GM12892 (cell line): ENCODE measurements around the gene PRKD1.

Experiments
- DNase-seq: peaks from one replicate; pipeline ENCODE4 v3.0.0; 2011; ENCODE audit not compliant: insufficient read length
- FAIRE-seq: peaks from 2 replicates; lab custom pipeline; 2011; peaks lifted over from hg19 to GRCh38; lab: Jason Lieb, UNC
- POLR2A ChIP-seq: IDR thresholded peaks from 2 replicates; pipeline ENCODE4 v1.6.1; 2011; ENCODE audit warnings: low read depth, low read length, control low read depth
- POLR2AphosphoS5 ChIP-seq: IDR thresholded peaks from 2 replicates; pipeline ENCODE4 v1.6.1; 2011; ENCODE audit warnings: low read depth, low read length, control low read depth
- TAF1 ChIP-seq: IDR thresholded peaks from 2 replicates; pipeline ENCODE4 v1.6.1; 2011; ENCODE audit warnings: low read depth, mild to moderate bottlenecking, control low read depth, low read length, borderline replicate concordance

PRKD1 gene

DNA sequence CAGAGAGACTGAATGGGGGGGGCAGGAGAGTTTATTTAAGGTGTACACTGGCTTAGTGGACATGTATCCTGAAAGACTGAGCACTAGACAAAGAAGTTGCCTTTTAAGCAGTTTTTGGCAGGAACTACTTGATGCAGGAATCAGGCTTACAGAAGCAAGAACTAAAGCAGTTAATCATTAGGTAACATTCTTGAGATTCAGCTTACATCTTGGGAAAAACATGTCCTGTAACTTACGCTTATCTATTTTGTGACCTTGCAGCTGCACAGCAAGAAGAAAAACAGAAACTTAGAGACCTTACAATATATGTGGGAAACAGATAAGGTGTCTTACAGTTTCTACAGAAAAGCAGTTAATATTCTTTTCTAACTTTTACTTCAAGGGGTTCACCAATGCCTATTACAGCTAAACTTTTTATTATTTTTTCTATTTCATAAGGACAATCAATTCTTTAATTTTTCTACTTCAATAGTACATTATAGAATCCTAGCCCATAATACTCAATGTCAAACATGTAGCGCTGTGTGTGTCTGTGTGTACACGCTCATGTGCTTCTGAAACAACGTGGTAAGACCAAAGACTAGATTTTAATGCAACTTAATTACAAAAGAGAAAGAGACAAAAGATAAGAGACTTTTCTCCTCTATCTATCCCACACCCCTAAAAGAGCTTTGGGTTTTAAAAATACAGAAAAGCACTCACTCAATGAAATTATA, 276.9 kb downstream of the PRKD1 start:
- TF ChIP-seq TAF1, result no peak
- DNase-seq (no peak), FAIRE-seq (no peak)

DNA sequence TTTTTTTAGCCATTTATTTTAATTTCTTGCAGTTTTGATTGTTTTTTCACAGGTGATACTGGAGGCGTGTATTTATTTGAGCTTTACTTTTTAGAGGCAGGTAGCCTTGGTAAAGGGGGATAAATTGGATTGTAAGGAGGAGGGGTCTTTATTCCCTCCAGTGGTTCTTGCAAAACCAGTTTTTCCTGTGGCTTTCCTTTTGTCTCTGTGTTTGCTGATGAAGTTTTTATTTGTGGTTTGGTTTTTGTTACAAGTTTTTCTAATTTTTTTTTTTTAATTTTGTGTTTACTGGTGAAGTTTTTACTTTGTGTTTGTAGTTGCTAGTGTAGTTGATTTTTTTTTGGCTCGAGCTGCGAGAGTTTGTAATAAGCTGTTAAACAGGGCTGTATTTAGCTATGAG, 278.5 kb downstream of the PRKD1 start:
- TF ChIP-seq POLR2AphosphoS5 (no peak), TAF1 (no peak), POLR2A (no peak)
- DNase-seq (no peak), FAIRE-seq (no peak)

DNA sequence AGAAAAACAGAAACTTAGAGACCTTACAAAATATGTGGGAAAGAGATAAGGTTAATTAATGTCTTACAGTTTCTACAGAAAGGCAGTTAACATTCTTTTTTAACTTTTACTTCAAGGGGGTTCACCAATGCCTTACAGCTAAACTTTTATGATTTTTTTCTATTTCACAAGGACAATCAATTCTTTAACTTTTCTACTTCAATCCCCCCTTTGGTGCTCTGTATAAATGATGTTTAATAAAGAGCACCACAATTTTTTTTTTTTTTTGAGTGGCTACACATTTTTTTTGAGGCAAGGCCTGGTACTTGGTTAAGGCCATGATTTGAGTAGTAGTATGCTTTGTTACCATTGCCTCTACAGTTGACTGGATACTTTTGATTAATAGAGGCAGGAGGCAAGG, 279.6 kb downstream of the PRKD1 start:
- TF ChIP-seq TAF1, result no peak
- DNase-seq (no peak), FAIRE-seq (no peak)

DNA sequence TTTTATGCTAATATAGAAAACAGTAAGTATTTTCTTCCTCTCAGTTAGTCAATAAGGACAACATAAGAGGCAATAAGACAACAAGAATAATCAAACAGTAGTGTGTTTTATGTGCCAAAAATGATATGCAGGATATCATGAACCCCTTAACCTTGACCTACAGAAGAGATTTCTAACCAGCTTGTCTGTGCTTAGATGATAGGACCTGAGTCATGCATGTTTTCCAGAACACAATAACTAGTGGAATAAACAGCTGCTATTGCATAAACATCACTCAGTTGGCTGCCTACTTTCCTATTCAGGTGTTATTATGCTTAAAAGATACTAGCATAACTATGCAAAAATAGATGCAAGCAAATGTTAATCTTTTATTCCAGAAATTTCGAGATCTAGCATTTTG, 282.5 kb downstream of the PRKD1 start:
- TF ChIP-seq TAF1, result no peak
- DNase-seq (no peak), FAIRE-seq (no peak)

DNA sequence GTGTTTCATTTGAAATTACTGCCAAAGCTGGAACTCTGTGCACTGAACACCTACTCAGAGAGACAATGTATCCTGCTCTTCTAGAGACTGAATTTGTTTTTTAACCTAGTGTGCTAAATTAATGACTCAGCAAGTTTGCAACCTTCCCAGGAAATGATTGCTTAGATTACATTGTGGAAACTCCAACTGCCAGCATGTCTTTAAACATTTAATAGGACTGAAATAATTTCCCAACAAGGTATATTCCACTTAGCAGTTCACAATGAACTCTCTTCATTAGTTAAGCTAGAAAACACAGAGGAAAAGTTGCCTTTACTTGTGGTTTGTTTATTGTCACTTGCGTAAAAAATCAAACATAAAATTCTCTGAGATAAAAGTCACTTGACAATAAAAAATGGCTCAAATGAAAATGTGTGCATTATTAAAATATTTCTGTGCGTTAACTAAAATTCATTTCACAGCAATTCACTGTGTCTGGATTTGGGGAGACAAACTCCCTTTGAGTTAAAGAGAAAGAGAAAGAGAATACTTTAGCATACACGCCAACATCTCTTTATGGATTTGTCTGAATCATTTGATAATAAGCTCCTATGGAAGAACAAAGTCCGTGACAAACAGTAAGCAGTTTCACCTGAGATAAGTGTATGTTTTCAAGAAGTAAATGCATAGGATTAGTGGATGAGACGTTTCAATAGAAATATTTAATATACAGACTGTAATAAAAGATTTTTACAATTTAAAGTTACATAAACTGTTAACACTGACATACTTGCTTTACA, 284.0 kb downstream of the PRKD1 start:
- FAIRE-seq (no peak), DNase-seq (no peak)
- TF ChIP-seq POLR2AphosphoS5 (no peak), POLR2A (no peak), TAF1 (no peak)

DNA sequence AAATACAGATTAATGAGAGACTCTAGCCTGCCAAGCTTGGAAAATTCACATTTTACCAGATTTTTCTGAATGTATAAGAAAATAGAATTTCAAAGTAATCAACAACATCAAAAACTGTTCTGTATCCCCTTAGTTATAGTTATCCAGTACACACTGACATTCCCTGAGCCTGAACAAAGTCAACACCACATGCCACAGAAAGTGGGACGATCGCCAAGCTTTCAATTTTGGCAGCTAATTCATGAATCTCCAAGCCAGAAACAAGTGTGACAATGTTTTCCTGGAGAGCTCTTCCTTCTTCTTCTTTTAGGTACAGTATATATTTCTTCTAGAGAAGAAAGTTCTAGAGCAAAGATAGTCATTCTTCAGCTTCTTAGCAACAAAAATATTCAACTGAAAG, 290.2 kb downstream of the PRKD1 start:
- FAIRE-seq (no peak), DNase-seq (no peak)
- TF ChIP-seq POLR2AphosphoS5 (no peak), TAF1 (no peak), POLR2A (no peak)

DNA sequence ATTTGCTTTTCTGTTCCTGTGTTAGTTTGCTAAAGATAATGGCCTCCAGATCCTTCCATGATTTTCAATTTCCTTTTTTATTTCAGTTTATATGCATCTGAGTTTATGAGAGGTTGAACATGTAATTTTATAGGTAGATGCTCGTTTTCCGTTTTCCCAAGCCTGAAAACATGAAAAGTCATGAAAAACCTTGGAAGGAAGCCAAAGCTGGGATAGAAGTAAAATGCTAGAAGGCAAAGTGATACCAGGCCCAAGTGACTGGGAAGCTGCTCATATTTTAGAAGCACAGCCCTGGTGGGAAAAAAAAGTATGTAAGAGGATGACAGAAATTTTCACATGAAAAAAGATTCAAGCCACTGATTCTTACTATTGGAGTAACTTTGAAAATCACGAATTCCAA, 290.8 kb downstream of the PRKD1 start:
- FAIRE-seq, result no peak
- TF ChIP-seq POLR2AphosphoS5 (no peak), POLR2A (no peak), TAF1 (no peak)
- DNase-seq, result no peak

DNA sequence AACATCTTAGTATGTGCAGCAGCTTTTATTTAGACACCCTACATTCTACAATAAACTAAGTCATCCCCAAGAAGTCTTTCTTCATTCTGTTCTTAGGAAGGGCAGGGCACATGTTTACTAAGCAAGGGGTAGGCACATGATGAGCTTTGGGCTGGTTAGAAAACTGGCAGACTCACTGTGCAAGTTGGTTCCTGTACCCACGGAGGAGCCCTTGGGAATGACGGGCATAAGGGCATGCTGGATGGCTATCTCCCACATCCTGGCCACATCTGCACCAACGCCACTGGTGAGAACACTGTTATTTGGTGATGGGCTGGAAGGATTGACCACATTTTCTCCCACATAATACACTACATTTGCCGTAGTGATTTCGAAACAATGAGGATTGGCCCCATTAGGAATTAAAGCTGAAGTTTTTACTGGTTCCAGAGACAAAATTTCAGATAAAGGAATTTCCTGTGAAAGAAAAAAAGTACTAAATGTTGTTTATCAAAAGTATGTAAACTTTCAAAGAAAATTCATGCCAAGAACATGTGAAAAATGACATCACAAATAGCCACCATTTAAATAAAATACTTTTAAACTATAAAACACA, 297.0 kb downstream of the PRKD1 start:
- FAIRE-seq (no peak), DNase-seq (no peak)
- TF ChIP-seq TAF1 (no peak), POLR2AphosphoS5 (no peak), POLR2A (no peak)

DNA sequence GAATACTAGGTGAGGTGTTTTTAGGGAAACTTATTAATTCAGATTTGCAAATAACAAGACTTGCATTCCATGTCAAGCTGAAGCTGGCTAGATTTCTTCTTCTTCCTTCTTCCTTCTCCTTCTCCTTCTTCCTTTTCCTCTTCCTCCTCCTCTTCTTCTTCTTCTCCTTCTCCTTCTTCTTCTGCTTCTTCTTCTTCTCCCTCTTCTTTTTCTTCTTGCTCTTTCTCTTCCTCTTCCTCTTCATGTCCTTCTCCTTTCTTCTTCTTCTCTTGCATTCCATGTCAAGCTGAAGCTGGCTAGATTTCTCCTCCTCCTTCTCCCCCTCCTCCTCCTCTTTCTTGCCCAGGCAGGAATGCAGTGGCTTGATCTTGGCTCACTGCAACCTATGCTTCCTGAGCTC, 297.8 kb downstream of the PRKD1 start:
- TF ChIP-seq POLR2AphosphoS5, result no peak
- TF ChIP-seq TAF1, result no peak
- no peak for TF ChIP-seq POLR2A
- FAIRE-seq (no peak), DNase-seq (no peak)

DNA sequence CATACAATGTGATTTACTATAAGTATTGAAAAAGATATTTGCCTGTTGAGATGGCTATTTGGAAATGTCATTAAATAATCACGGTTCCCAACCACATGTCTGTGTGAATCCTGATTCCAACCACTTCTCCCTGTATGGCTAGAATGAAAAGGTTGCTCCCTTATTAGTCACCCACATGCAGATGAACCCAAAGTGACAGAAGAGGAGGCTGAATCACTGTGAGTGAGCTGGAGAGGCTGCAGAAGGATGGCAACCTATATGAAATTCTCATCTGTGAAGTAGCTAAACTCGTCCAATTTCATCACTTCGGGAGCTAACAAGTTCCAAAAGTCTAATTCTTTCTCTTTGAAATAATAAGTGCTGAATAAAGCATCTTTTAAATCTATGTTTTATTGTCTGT, 300.5 kb downstream of the PRKD1 start:
- TF ChIP-seq POLR2A (no peak), POLR2AphosphoS5 (no peak), TAF1 (no peak)
- FAIRE-seq (no peak), DNase-seq (no peak)

DNA sequence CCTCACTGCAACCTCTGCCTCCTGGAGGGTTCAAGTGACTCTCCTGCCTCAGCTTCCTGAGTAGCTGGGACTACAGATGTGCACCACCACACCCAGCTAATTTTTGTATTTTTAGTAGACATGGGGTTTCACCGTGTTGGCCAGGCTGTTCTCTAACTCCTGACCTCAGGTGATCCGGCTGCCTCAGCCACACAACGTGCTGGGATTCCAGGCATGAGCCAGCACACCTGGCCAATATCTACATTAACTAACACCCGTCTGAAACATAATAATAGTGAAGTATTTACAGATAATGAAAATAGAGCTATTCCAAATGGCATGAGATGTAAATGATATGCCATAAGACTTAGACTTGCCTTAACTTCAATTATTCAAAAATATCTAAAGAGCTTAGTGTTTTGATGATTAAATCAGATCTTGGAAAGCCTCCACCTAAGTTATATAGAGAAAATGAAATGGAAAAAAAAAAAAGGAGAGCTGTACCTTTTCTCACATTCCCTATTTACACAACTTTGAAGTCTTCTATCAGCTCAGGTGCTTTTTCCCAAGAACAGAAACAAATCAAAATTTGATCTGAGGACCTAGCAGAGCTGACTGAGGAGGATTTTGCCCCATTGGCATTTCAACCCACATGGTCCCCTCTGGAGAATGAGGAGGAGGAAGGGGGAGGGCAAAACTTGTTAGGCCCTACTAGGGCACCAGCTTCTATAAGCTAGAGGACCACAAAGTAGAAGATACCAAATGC, 309.2 kb downstream of the PRKD1 start:
- no peak for FAIRE-seq
- DNase-seq, result no peak
- TF ChIP-seq POLR2AphosphoS5, result no peak
